Upper lobe of right lung (tissue), 1 donor: ENCODE measurements around the gene RBM8A. TPM values are rescaled to one million over a fixed set of nuclear protein-coding genes. Genes with fewer than 3 reads are reported as not detected.

Experiments used
- ATAC-seq: fragments of 200-7000 bp; cut with Tn5 transposase; one replicate; pipeline ENCODE4 v1.9.1; 2020; ENCODE audit warnings: mild to moderate bottlenecking, moderate library complexity
- DNase-seq: peaks from one replicate; pipeline ENCODE4 v3.0.0-alpha.2; 2020
- H3K27ac ChIP-seq: fragments of 200-600 bp; one replicate; pipeline ENCODE4 v1.8.0; 2022
- H3K27me3 ChIP-seq: fragments of 200-600 bp; one replicate; pipeline ENCODE4 v1.8.0; 2022; ENCODE audit warnings: mild to moderate bottlenecking
- H3K36me3 ChIP-seq: fragments of 200-600 bp; one replicate; pipeline ENCODE4 v1.8.0; 2022
- H3K4me1 ChIP-seq: fragments of 200-600 bp; one replicate; pipeline ENCODE4 v1.8.0; 2022
- H3K4me3 ChIP-seq: fragments of 200-600 bp; one replicate; pipeline ENCODE4 v1.8.0; 2022; ENCODE audit warnings: mild to moderate bottlenecking
- H3K9me3 ChIP-seq: fragments of 200-600 bp; one replicate; pipeline ENCODE4 v1.8.0; 2022
- CTCF ChIP-seq: fragments of 200-600 bp; IDR thresholded peaks from one replicate; pipeline ENCODE4 v1.8.0; 2022; ENCODE audit warnings: antibody characterized with exemption
- intact Hi-C: fragments of 100-400 bp; cut with DNase I; formaldehyde crosslinking; loops from one replicate; pipeline ENCODE4 v1.11.0; 2022
- total RNA-seq: library from RNA; stranded (reverse); fragmentation: NEBNext Ultra II Directional; extraction: Animal tissue kit (Norgen Biotek cat#: 25700); gene quantifications from one replicate; pipeline ENCODE4 v1.2.1, GENCODE V29; 2021
- donor health status: DM: no; HTN: yes; CAD: no; lungs with severe emphysema.

The RBM8A gene
- total RNA-seq, 1 donor from 2014 or later = 102 TPM

- no peak overlapping the region for H3K4me3 ChIP-seq
- peaks cover 26% of the 10 kb centered on the region for H3K4me1 ChIP-seq
- H3K9me3 ChIP-seq = no peaks in the 10 kb centered on the region
- DNase-seq (no peak), ATAC-seq (no peak)
- TF ChIP-seq CTCF = no peak
- intact Hi-C loops = no loop called here
- no peak overlapping the region for H3K27ac ChIP-seq
- no peaks in the 10 kb centered on the region for H3K36me3 ChIP-seq
- no peaks in the 10 kb centered on the region for H3K27me3 ChIP-seq
Measured at GRCh38 chr1:145967288-145967687, 40.0 kb upstream of the RBM8A start.

GRCh38 chr1:145965119-145965744, 37.9 kb upstream of the RBM8A start:
- DNase-seq = no peak
- Histone ChIP-seq H3K27ac (peak overlapping the region; percentile 82), H3K27me3 (no peaks in the 10 kb centered on the region), H3K36me3 (no peaks in the 10 kb centered on the region), H3K4me3 (peak overlapping the region; percentile 65), H3K9me3 (no peaks in the 10 kb centered on the region), H3K4me1 (peaks cover 39% of the 10 kb centered on the region)
- intact Hi-C loops = no loop called here
- TF ChIP-seq CTCF = no peak
- ATAC-seq = no peak

GRCh38 chr1:145964328-145965118, 37.2 kb upstream of the RBM8A start, which contains the start of the genes ANKRD34A and POLR3GL:
Gene ANKRD34A, minus strand, starts transcription at chr1:145964575. Its CDS starts 2,816 bp downstream, at chr1:145961759.
Gene POLR3GL, plus strand, starts transcription at chr1:145964690. Its CDS starts 10,176 bp downstream, at chr1:145974866.
- DNase-seq (peak; percentile 98), ATAC-seq (peak; percentile 96)
- TF ChIP-seq CTCF = no peak
- intact Hi-C loops = no loop called here
- no peaks in the 10 kb centered on the region for H3K36me3 ChIP-seq
- H3K9me3 ChIP-seq = no peaks in the 10 kb centered on the region
- no peaks in the 10 kb centered on the region for H3K27me3 ChIP-seq
- H3K27ac ChIP-seq = peak within 1 kb of the TSS; percentile 82
- H3K4me1 ChIP-seq = peaks cover 45% of the 10 kb centered on the region
- peak within 1 kb of the TSS; percentile 65 for H3K4me3 ChIP-seq

- H3K4me3 ChIP-seq = peak overlapping the region; percentile 65
- TF ChIP-seq CTCF = no peak
- peaks cover 48% of the 10 kb centered on the region for H3K4me1 ChIP-seq
- intact Hi-C loops = no loop called here
- H3K27me3 ChIP-seq = no peaks in the 10 kb centered on the region
- no peaks in the 10 kb centered on the region for H3K9me3 ChIP-seq
- no peak for ATAC-seq
- peak overlapping the region; percentile 82 for H3K27ac ChIP-seq
- no peak for DNase-seq
- H3K36me3 ChIP-seq = no peaks in the 10 kb centered on the region
Measured at GRCh38 chr1:145963265-145964019, 36.2 kb upstream of the RBM8A start.

GRCh38 chr1:145962157-145963102, 35.1 kb upstream of the RBM8A start:
- no peaks in the 10 kb centered on the region for H3K9me3 ChIP-seq
- no peaks in the 10 kb centered on the region for H3K27me3 ChIP-seq
- no peak for ATAC-seq
- no peak overlapping the region for H3K27ac ChIP-seq
- TF ChIP-seq CTCF = no peak
- H3K36me3 ChIP-seq = no peaks in the 10 kb centered on the region
- peak overlapping the region; percentile 73 for H3K4me3 ChIP-seq
- intact Hi-C loops = no loop called here
- DNase-seq = peak; percentile 77
- H3K4me1 ChIP-seq = peaks cover 52% of the 10 kb centered on the region
